HepG2 (cell line): ENCODE data around the gene WRAP73. TPM values are rescaled to one million over a fixed set of nuclear protein-coding genes. Genes with fewer than 3 reads are reported as not detected.

Experiments
- CEBPZ ChIP-seq: IDR thresholded peaks from 2 replicates; pipeline ENCODE4 v1.6.1; 2012; ENCODE audit warnings: low read length, improper control_type of control experiment
- DR1 ChIP-seq: sonication (generic); formaldehyde crosslinking; IDR thresholded peaks from 2 replicates; pipeline ENCODE4 v1.8.0; 2021; ENCODE audit warnings: mild to moderate bottlenecking, missing genetic modification reagents, inconsistent platforms
- EHMT2 ChIP-seq: fragments of 200-600 bp; sonication (generic); IDR thresholded peaks from 2 replicates; pipeline ENCODE4 v1.7.0; 2017; ENCODE audit warnings: antibody characterized with exemption, low read depth, low read length, borderline replicate concordance
- FLYWCH1 ChIP-seq: sonication (generic); formaldehyde crosslinking; IDR thresholded peaks from 2 replicates; pipeline ENCODE4 v1.8.1; 2023; ENCODE audit warnings: mild to moderate bottlenecking, missing genetic modification reagents
- KIAA2018 ChIP-seq: sonication (generic); formaldehyde crosslinking; IDR thresholded peaks from 2 replicates; pipeline ENCODE4 v1.5.0; 2020; ENCODE audit warnings: mild to moderate bottlenecking, missing genetic modification reagents, borderline replicate concordance
- NR2C2 ChIP-seq: sonication (generic); formaldehyde crosslinking; IDR thresholded peaks from 2 replicates; pipeline ENCODE4 v1.4.0; 2020; ENCODE audit warnings: missing genetic modification reagents, mild to moderate bottlenecking, moderate library complexity, borderline replicate concordance
- SUZ12 ChIP-seq: fragments of 150-350 bp; IDR thresholded peaks from 2 replicates; pipeline ENCODE4 v1.6.1; 2014; ENCODE audit warnings: low read depth, low read length
- TBL1XR1 ChIP-seq: fragments of 150-350 bp; IDR thresholded peaks from 2 replicates; pipeline ENCODE4 v1.6.1; 2014; ENCODE audit warnings: borderline replicate concordance, low read length; ENCODE audit not compliant: partially characterized antibody
- ZBTB1 ChIP-seq: sonication (generic); formaldehyde crosslinking; IDR thresholded peaks from 2 replicates; pipeline ENCODE4 v1.4.0; 2020; ENCODE audit warnings: missing genetic modification reagents, borderline replicate concordance
- ZBTB42 ChIP-seq: sonication (generic); formaldehyde crosslinking; IDR thresholded peaks from 2 replicates; pipeline ENCODE4 v1.5.0; 2020; ENCODE audit warnings: mild to moderate bottlenecking, missing genetic modification reagents
- ZFP1 ChIP-seq: IDR thresholded peaks from 2 replicates; pipeline ENCODE4 v1.6.1; 2016
- ZFP36L2 ChIP-seq: sonication (generic); formaldehyde crosslinking; IDR thresholded peaks from 2 replicates; pipeline ENCODE4 v1.4.0; 2020; ENCODE audit warnings: missing genetic modification reagents
- ZGPAT ChIP-seq: IDR thresholded peaks from 2 replicates; pipeline ENCODE4 v1.6.1; 2016; ENCODE audit warnings: mild to moderate bottlenecking
- ZNF431 ChIP-seq: sonication (generic); formaldehyde crosslinking; IDR thresholded peaks from 2 replicates; pipeline ENCODE4 v1.9.0; 2022; ENCODE audit warnings: missing genetic modification reagents, low read depth, mild to moderate bottlenecking, borderline replicate concordance
- polyA plus RNA-seq, 8 experiments: library from polyadenylated mRNA; depleted of rRNA in 3 of 8; stranded (reverse) in 7 of 8; unstranded in 1 of 8; fragments of >200 nt; fragmentation: Illumina TruSeq in 4 of 8; extraction: Trizol in 4 of 8; gene quantifications; 2 replicates each; pipeline versions ENCODE4 v1.2.1 to v1.2.3, GENCODE V29; 2011 to 2016; ENCODE audit warnings: low read depth in 4 of 8, missing spikeins in 1 of 8, mixed read lengths in 1 of 8; ENCODE audit not compliant: insufficient read depth in 1 of 8
- total RNA-seq, 5 experiments: library from RNA; depleted of rRNA; stranded (reverse); fragments of >200 nt; fragmentation: Illumina TruSeq; extraction: Trizol; gene quantifications; 2 replicates each; pipeline ENCODE4 v1.2.3, GENCODE V29; 2016; ENCODE audit warnings: low read depth in 1 of 5

The WRAP73 gene
- total and polyA plus RNA-seq, 2 of the 13 experiments (the other 11 are each of a cell fraction or from before 2014, with no cell fraction given): 18.1 to 40.4 TPM

GRCh38 chr1:3625151-3625907 is 24.6 kb downstream of the WRAP73 start (continued):
- TF ChIP-seq ZGPAT (CRISPR knock-in tag) (peak; percentile 40; the same call in 1 of the 2 replicates), ZBTB42 (CRISPR knock-in tag) (0 out of 2 replicates have a peak, but pooled peaks have one; percentile 53), SUZ12 (no peak), CEBPZ (no peak), ZFP36L2 (CRISPR knock-in tag) (no peak), ZNF431 (CRISPR knock-in tag) (no peak), TBL1XR1 (no peak), KIAA2018 (0 out of 2 replicates have a peak, but pooled peaks have one; percentile 19), DR1 (CRISPR knock-in tag) (no peak), EHMT2 (no peak), FLYWCH1 (CRISPR knock-in tag) (no peak), ZFP1 (CRISPR knock-in tag) (no peak), NR2C2 (CRISPR knock-in tag) (peak; percentile 50), ZBTB1 (no peak)
